ENCODE results near the gene TTC7B. TPM values are rescaled to one million over a fixed set of nuclear protein-coding genes. Genes with fewer than 3 reads are reported as not detected.
"Not testable (repeated sequence)": the region's sequence is repeated elsewhere in the genome, so short reads cannot be mapped to it uniquely, and the experiment has no call there.

Gene TTC7B
- total and polyA plus RNA-seq, 2 of the 8 experiments (the other 6 are each of a cell fraction or from before 2014, with no cell fraction given) = 23.7 to 34.0 TPM

- H2BK5ac ChIP-seq (ENCODE audit: low read depth, low read length); H3K56ac ChIP-seq (replicated peaks; ENCODE audit: insufficient read length, low read depth, low read length); H3K23ac ChIP-seq (ENCODE audit: insufficient read length); H2BK120ac ChIP-seq (replicated peaks; ENCODE audit: low read depth, low read length); H4K20me1 ChIP-seq (replicated peaks in 1 of 2; ENCODE audit: control insufficient read depth in 1 of 2, insufficient read depth in 2 of 2, low read length in 2 of 2); H2AK5ac ChIP-seq (ENCODE audit: low read depth, low read length); H2BK15ac ChIP-seq (ENCODE audit: low read length); H4K8ac ChIP-seq (ENCODE audit: extremely low read depth, insufficient read depth, low read length); CTCF ChIA-PET (ENCODE audit: partially characterized antibody); H3K9me3 ChIP-seq (ENCODE audit: insufficient read depth in 2 of 2, low read depth in 1 of 2, low read length in 1 of 2); H2BK20ac ChIP-seq (ENCODE audit: low read length); H3K4me1 ChIP-seq (replicated peaks in 1 of 4; ENCODE audit: control insufficient read depth in 3 of 4, insufficient read depth in 4 of 4, low read length in 3 of 4); H3K14ac ChIP-seq (ENCODE audit: insufficient read length); H2BK12ac ChIP-seq (ENCODE audit: low read depth, low read length); H4K5ac ChIP-seq (ENCODE audit: insufficient read length, low read depth, low read length); H3K27me3 ChIP-seq (replicated peaks in 1 of 4; ENCODE audit: control insufficient read depth in 3 of 4, extremely low read depth in 1 of 4, insufficient read depth in 3 of 4, low read length in 3 of 4); H3K4me2 ChIP-seq (ENCODE audit: insufficient read depth in 1 of 2, low read depth in 2 of 2, low read length in 2 of 2); H3K79me2 ChIP-seq (ENCODE audit: control insufficient read depth in 1 of 2, insufficient read depth in 2 of 2, low read length in 2 of 2); H3K79me1 ChIP-seq (ENCODE audit: low read depth, low read length); H4K91ac ChIP-seq (replicated peaks; ENCODE audit: insufficient read length, low read length); H2AFZ ChIP-seq (ENCODE audit: low read length); H3K23me2 ChIP-seq (ENCODE audit: low read depth, low read length); DNase-seq (ENCODE audit: low read depth in 1 of 2, low spot score in 2 of 2); H3K27ac ChIP-seq (ENCODE audit: low read depth, low read length); H3K18ac ChIP-seq (ENCODE audit: extremely low read depth, low read length); H3K9ac ChIP-seq (replicated peaks in 1 of 4; ENCODE audit: extremely low read depth in 1 of 4, low read depth in 3 of 4, low read length in 3 of 4); H3K4me3 ChIP-seq (ENCODE audit: extremely low read depth in 1 of 4, insufficient read depth in 2 of 4, low read depth in 3 of 4, low read length in 4 of 4); H3K4ac ChIP-seq (replicated peaks; ENCODE audit: insufficient read length, low read depth, low read length); FAIRE-seq; H3K36me3 ChIP-seq (ENCODE audit: control insufficient read depth in 2 of 4, insufficient read depth in 4 of 4, low read length in 3 of 4): not testable (repeated sequence)
- 93% methylated on average over 28 of the region's 42 CpGs; no CpG with 5 or more reads in 1 of the 2 experiments for WGBS, 2 experiments (ENCODE audit: extremely low coverage in 1 of 2, insufficient coverage in 1 of 2, insufficient read length in 1 of 2, insufficient replicate concordance in 2 of 2, low coverage in 1 of 2, low lambda C conversion rate in 2 of 2, missing lambda C conversion rate in 1 of 2)
- POLR2A ChIA-PET (ENCODE audit: partially characterized antibody) = interaction anchor here (1.1 kb wide), 1 partner anchor 179 kb away, joined by 3 read pairs; no protein-coding TSS in a partner anchor
Measured at GRCh38 chr14:90525353-90526028, 290.7 kb downstream of the TTC7B start.
